RWPE1 (cell line): Measurements from ENCODE around the gene GPR137B.
A peak's percentile ranks its signal among the peaks of the same experiment; 100 is the strongest.

ENCODE experiments used
- CTCF ChIA-PET: fragments of 350-600 bp; sonication (Branson Sonifier 250); formaldehyde crosslinking; extraction: SDS; loops from one replicate; lab custom pipeline; 2021; lab: Yijun Ruan, JAX
- POLR2A ChIA-PET: fragments of 400-600 bp; formaldehyde crosslinking; extraction: SDS; loops from one replicate; lab custom pipeline; 2020; ENCODE audit warnings: antibody characterized with exemption; ENCODE audit not compliant: low non-redundant PET; lab: Yijun Ruan, JAX
- DNase-seq: peaks from one replicate; pipeline ENCODE4 v3.0.0; 2012; ENCODE audit warnings: low spot score
- H3K27ac ChIP-seq: fragments of 450-650 bp; 2 replicates; pipeline ENCODE4 v1.5.1; 2017
- TF ChIP-seq, protein P1 (sequence below): fragments of 450-650 bp; conservative IDR thresholded peaks from 2 replicates; pipeline ENCODE4 v1.5.1; 2017; ENCODE audit warnings: low read depth, mild to moderate bottlenecking

GPR137B gene

DNA sequence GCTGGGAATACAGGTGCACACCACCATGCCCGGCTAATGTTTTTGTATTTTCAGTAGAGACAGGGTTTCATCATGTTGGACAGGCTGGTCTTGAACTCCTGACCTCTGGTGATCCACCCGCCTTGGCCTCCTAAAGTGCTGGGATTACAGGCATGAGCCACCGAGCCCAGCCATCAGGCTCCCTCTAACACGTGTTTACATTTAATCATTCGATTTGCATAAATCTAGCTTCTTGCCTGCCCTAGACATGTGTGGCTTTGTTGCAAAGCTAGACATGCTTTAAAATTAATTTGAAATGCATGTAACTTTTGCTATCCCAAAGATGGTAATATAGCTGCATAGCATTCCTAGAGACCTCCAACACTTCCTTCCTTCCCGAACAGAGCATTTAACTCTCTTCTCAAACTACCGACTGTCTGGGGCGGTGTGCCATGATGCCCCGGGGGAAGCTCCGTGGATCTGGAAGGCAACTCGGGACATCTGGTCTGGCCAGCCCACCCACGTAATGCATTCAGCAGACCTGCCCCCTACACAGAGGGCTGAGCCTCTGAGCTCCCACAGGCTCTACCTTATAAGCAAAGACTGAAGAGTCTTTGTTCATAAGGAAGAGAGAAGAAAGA, 42.9 kb upstream of the GPR137B start:
- CTCF ChIA-PET = no interaction called here
- H3K27ac ChIP-seq = no peak overlapping the region
- POLR2A ChIA-PET = no interaction called here
- TF ChIP-seq, protein P1, sequence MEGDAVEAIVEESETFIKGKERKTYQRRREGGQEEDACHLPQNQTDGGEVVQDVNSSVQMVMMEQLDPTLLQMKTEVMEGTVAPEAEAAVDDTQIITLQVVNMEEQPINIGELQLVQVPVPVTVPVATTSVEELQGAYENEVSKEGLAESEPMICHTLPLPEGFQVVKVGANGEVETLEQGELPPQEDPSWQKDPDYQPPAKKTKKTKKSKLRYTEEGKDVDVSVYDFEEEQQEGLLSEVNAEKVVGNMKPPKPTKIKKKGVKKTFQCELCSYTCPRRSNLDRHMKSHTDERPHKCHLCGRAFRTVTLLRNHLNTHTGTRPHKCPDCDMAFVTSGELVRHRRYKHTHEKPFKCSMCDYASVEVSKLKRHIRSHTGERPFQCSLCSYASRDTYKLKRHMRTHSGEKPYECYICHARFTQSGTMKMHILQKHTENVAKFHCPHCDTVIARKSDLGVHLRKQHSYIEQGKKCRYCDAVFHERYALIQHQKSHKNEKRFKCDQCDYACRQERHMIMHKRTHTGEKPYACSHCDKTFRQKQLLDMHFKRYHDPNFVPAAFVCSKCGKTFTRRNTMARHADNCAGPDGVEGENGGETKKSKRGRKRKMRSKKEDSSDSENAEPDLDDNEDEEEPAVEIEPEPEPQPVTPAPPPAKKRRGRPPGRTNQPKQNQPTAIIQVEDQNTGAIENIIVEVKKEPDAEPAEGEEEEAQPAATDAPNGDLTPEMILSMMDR = no peak
- DNase-seq = no peak

DNA sequence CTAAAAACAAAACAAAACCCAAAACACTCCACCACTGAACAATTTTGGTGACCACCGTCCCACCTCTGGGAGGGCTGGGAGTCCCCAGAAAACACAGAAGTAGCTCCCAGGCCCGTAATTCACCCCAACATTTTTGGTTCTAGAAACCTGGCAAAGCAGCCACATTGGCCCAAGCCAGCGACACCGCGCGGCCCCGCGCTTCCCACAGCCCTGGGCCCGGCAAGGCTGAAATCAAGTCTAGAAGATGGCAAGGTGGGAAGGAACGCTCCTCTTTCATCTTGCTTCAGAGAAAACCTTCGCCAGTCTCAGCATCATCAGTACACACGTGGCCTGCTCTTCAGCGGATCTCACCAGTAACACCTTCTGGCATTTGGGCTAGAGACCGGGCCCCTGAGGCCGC, 41.5 kb upstream of the GPR137B start:
- no peak overlapping the region for H3K27ac ChIP-seq
- POLR2A ChIA-PET = no interaction called here
- CTCF ChIA-PET = interaction anchor here (0.6 kb wide), 1 partner anchor 36 kb away, joined by 3 read pairs; no protein-coding TSS in a partner anchor
- TF ChIP-seq, protein P1 = no peak
- no peak for DNase-seq

DNA sequence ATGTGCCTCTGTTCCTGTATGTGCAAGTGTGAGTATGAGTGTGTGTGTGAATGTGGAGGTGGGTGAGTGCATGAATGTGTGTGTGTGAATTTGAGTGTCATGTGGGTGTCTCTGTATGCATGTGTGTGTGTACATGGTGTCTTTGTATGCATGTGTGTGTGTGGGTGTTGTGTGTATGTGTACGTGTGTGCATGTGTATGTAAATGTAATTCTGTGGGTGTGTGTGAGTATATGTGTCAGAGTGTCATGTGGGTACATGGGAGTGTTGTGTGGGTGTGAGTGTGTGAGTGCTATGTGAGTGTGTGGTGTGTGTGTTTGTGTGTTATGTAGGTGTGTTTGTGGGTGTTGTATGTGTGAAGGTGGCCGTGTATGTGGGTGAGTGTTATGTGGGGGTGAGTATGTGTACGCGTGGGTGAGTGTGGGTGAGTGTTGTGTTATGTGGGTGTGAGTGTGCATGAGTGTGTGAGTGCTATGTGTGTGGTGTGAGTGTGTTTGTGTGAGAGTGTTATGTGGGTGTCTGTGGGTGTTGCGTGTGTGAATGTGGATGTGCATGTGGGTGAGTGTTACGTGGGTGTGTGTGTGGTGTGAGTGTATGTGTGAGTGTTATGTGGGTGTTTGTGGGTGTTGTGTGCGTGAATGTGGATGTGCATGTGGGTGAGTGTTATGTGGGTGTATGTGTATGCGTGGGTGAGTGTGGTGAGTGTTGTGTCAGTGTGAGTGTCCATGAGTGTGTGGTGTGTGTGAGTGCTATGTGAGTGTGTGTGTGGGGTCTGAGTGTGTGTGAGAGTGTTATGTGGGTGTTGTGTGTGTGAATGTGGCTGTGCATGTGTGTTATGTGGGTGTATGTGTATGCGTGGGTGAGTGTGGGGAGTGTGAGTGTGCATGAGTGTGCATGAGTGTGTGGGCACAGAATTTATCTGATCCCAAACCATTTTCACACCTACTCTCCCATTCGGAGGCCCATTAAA, 40.8 kb upstream of the GPR137B start:
- no peak overlapping the region for H3K27ac ChIP-seq
- POLR2A ChIA-PET = no interaction called here
- no peak for DNase-seq
- TF ChIP-seq, protein P1 = no peak
- CTCF ChIA-PET = interaction anchor here (0.6 kb wide), 1 partner anchor 36 kb away, joined by 3 read pairs; no protein-coding TSS in a partner anchor

DNA sequence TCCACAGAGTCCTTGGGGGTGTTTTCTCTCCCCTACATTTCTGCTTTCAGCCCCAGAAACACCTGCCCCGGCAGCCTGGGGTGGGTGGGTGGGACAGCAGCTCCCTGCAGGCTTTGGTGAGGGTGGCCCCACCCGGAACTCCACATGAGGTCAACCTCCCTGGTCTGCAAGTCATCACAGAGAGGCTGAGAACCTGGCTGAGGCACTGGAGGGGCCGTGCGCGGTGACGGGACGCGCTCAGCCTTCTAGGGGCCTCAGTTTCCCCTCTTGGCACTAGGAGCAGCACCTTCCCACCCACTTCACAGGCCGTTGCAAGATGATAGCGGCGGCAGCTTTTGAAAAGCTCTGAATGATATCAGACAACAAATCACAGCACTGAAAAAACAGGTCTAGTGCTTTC, 39.7 kb upstream of the GPR137B start:
- TF ChIP-seq, protein P1 = no peak
- no peak for DNase-seq
- ChIA-PET CTCF (no interaction called here), POLR2A (no interaction called here)
- no peak overlapping the region for H3K27ac ChIP-seq

DNA sequence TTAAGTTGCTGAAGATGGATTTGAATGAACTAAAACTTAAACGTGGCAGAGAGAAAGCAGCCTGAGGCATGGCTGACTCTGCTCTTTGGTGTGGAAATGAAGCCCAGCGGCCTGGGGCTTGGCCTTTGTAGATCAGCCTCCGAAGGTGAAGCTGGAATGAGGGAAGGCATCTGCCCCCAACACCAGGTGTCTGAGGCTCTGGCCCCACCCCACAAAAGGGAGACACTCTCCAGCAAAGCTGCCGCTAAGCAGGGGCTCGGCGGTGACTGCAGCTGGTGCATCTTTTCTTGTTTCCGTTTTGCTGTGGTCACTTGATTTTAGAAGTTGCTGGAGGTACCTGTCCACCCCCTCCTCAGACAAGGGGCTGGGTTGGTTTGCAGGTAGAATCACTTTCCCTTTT, 39.3 kb upstream of the GPR137B start:
- H3K27ac ChIP-seq = no peak overlapping the region
- CTCF ChIA-PET = no interaction called here
- POLR2A ChIA-PET = no interaction called here
- TF ChIP-seq, protein P1 = no peak
- DNase-seq = no peak

DNA sequence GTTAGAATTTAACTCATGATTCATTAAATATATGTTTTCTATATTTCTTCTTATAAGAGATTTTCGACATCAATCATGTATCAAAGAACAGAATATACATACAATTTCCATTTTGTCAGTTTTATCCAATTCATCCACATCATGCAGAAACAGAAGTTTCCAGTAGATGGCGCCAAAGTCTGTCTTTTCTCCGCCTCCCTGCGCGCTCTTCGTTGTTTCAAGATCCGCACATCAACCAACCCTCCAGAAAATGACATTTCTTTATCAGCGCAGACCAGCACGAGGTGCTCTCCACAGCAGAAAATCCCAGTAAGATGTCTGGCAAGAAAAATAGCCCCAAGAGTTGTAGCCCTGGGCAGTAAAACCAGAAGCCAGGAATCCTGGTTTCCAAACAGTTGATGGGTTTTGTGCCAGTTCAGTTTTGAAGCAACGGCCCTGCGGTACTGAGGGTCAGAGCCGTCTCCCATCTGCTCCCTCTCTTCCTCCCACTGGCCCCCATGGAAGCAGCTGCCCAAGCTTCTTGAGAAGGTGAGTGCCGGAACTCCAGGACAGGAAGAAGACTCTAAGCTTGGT, 38.6 kb upstream of the GPR137B start:
- POLR2A ChIA-PET = no interaction called here
- H3K27ac ChIP-seq = no peak overlapping the region
- TF ChIP-seq, protein P1 = peak; percentile 78
- peak; percentile 77 for DNase-seq
- CTCF ChIA-PET = interaction anchor here (0.5 to 1.0 kb wide), 5 partner anchors 23 to 478 kb away, joined by 3 to 7 read pairs (median 3); no protein-coding TSS in a partner anchor
